HG03442 (cell line): ENCODE data around the gene STX2.
A peak's percentile ranks its signal among the peaks of the same experiment; 100 is the strongest.
"Not testable (repeated sequence)": the region's sequence is repeated elsewhere in the genome, so short reads cannot be mapped to it uniquely, and the experiment has no call there.

ENCODE experiments used
- ATAC-seq: cut with Tn5 transposase; IDR thresholded peaks from one replicate; pipeline ENCODE4 v1.9.1; 2021; ENCODE audit warnings: mild to moderate bottlenecking, moderate library complexity; ENCODE audit not compliant: unreplicated experiment

Gene STX2

DNA sequence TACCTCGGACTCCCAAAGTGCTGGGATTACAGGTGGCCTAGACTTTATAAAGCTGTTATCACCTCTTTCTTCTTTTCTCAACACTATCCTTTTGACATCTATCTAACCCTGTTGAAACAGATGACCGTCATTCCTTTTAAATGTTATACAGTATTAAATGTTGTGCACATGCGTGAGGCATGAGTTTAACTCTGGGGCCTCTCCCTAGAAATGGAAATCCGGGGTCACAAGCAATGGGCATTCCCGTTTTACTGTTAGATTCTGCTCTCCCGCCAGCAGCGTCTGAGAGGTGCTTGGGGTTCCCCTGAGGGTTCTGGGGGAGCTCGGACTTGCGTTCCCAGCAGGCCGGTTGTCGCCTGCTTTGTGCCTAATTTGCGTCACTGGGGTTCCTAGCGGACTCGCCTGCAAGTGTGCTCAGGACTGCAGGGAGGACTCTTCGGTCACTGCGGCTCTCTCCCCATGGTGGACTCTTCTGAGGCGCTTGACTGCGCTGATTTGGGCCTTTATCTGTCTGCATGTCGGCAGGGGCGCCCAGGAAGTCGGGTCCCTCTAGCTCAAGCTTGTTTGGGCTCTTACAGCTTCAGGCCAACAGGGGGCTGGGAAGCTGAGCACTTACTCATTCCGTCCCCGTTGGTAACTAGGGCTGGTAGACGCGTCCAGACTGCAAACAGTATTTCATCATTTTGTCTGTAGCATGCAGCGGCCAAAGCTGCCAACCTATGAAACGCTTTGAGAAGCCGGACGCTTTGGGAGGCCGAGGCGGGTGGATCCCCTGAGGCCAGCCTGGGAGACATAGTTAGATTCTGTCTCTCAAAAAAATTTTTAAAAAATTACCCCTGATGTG lies 31.6 kb upstream of the STX2 start:
- peak; percentile 60 for ATAC-seq

DNA sequence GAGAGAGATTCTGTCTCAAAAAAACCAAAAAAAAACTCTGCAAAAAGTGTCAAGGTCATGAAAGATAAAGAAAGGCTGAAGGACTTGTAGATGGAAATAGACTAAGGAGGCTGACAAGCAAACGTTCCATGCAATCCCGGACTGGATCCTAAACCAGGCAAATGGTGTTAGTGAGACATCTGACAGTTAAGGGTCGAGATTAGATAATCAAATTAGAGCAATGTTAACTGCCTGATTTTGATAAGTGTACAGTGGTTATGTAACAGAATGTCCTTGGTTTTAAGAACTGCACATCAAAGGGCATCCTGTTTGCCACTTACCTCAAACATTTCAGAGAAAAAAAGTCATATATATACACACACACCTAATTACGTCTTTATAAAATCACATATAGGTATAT lies 29.4 kb upstream of the STX2 start:
- no peak for ATAC-seq

- ATAC-seq = no peak
Measured at GRCh38 chr12:130863298-130863697, 24.2 kb upstream of the STX2 start.

DNA sequence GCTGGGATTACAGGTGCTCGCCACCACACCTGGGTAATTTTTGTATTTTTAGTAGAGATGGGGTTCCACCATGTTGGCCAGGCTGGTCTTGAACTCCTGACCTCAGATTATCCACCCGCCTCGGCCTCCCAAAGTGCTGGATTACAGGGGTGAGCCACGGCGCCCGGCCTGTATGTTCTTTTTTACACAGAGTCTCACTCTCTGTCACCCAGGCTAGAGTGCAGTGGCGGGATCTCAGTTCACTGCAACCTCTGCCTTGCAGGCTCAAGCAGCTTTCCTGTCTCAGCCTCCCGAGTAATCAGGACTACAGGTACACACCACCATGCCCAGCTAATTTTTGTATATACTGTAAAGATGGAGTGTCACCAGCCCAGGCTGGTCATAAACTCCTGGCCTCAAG lies 23.7 kb upstream of the STX2 start:
- ATAC-seq = not testable (repeated sequence)

DNA sequence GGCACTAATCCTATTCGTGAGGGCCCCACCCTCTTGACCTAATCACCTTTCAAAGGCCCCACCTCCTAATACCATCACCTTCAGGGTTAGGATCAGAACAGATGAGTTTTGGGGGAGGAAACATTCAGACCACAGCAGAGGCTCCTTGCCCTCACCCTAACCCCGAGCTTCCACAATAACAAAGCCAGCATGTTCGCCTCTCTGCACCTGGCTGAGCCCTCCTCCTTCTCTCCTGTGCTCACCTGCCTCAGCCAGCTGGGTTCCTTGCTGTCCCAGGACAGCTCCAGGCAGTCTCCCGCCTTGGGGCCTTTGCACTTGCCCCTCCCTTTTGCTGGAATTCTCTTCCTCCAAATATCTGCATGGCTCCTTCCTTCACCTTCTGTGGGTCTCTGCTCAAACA lies 23.1 kb upstream of the STX2 start:
- ATAC-seq = no peak

- ATAC-seq = no peak
Measured at GRCh38 chr12:130860311-130860710, 21.3 kb upstream of the STX2 start.

GRCh38 chr12:130859161-130859560 lies 20.1 kb upstream of the STX2 start:
- ATAC-seq = no peak

- ATAC-seq = no peak
Measured at GRCh38 chr12:130858084-130858483, 19.0 kb upstream of the STX2 start.

- ATAC-seq = no peak
Measured at GRCh38 chr12:130856088-130856487, 17.0 kb upstream of the STX2 start.

- ATAC-seq = no peak
Measured at GRCh38 chr12:130850418-130851021, 11.5 kb upstream of the STX2 start.

DNA sequence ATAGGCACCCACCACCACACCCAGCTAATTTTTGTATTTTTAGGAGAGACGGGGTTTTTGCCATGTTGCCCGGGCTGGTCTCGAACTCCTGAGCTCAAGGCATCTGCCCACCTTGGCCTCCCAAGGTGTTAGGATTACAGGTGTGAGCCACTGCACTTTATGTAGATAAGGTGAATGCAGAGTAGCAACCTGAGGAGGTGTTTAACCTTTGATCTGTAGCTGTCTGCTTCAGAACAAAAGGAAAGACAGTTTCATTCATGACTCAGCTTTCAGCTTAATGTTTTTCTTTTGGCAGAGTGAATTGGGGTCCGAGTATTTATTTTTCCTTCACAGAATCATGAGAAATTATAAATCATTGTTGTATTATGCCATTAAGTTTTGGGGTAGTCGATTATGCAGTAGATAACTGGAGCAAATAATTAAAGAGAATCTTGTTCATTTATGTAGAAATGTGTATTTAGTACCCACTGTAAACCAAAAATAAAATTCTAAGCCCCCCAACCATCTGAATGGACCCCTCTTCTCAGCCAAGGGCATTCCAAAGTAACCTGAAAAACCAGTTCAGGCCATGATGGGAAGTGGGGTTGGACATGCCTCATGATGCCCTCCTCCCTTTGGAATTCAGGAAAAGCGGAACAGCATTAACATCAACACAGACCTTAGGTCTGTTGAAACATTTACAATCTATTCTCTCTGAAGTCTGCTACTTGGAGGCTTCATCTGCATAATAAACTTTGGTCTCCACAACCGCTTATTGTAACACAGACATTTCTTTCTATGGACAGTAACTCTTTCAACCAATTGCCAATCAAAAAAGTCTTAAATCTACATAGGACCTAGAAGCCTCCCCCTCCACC lies 10.7 kb upstream of the STX2 start:
- ATAC-seq = no peak

- ATAC-seq = not testable (repeated sequence)
Measured at GRCh38 chr12:130848785-130849305, 9.8 kb upstream of the STX2 start.

DNA sequence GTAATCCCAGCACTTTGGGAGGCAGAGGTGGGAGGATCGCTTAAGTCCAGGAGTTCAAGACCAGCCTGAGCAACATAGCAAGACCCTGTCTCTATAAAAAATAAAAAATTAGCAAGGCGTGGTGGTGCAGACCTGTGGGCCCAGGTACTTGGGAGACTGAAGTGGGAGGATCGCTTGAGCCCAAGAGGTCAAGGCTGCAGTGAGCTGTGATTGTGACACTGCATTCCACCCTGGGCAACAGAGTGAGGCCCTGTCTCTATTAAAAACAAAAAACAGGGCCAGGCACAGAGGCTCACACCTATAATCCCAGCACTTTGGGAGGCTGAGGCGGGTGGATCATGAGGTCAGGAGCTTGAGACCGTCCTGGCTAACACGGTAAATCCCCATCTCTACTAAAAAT lies 9.1 kb upstream of the STX2 start:
- not testable (repeated sequence) for ATAC-seq

- no peak for ATAC-seq
Measured at GRCh38 chr12:130847112-130847511, 8.1 kb upstream of the STX2 start.

DNA sequence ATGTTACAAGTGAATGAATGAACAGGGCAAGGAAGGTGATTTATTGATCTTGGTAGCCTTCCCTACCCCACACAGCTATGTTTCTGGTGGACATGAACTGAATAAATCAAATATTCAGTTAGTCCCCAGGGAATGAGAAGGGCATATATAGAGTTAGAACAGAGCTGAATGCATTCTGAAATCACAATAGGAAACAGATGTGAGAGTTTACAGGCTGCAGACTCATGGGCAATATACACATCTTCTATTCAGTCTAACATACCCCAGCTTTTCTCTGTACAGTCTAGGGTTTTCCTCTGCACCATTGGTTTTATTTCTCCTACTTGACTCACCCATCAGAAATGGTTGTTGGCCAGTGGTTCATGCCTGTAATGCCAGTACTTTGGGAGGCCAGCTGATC lies 7.3 kb upstream of the STX2 start:
- ATAC-seq = no peak

GRCh38 chr12:130839770-130840404 lies 837 bp upstream of the STX2 start:
- ATAC-seq = no peak

DNA sequence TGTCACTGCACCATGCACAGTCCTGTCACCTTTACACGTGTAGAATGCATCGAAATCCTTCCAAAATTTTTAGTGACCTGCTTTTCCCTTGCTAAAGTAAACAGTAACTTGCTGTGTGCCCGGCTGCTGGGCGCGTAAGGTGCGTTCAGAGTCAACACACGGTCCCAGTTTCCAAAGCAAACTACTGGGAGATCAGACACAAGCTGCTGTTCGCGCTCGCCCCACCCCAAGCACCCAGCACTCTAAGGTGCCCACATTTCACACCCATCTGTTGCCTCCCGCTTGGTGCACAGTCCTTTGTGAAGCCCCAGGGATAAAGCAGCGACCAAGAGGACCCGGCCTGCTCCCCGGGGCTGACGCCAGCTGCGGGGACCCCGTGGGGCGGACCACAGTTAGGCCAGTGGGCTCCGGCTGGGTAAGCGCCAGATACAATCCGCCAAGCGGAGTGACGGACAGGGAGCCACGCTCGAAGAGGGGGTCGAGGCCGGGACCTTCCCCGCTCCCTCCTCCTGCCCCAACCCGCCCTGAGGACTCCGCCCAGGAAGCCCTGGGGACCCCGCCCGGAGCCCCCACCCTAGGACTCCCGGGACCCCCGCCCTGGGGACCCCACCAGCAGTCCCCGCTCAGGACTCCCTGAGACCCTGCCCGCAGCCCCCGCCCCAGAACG lies 633 bp downstream of the STX2 start:
- peak; percentile 23 for ATAC-seq

GRCh38 chr12:130835436-130835835 lies 3.6 kb downstream of the STX2 start:
- no peak for ATAC-seq

- ATAC-seq = no peak
Measured at GRCh38 chr12:130835011-130835410, 4.0 kb downstream of the STX2 start.

DNA sequence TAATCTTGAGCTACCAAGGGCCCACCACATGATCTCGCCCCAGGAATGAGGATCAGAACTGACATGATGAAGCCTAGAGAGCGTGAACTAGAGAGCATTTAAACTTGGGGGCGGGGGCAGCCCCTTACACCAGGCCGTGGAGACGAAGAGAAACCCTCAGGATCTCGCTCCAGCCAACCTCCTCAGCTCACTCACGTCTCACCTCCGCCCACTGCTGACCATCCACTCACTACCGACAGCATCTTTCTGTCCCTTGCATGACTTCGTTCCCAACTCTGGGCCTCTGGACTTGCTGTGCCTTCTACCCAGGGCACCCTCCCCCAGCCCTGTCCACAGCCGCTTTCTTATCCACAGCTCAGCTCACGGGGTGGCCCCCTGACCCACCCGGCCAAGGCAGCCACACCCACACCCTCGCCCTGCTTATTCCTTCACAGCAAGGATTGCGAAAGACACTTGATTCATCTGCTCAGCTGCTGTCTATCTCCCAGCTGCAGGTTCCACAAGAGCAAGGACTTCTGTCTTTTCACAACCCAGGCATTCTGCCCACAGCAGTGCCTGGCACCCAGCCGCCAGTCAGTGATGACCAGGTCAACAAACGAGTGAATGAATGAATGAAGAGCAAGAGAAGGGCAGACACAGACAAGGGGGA lies 6.4 kb downstream of the STX2 start:
- ATAC-seq = no peak
